ENCODE results near the gene GPC6.

The GPC6 gene

GRCh38 chr13:94122300-94122915 is 895.8 kb downstream of the GPC6 start:
- CTCF ChIA-PET, result no interaction called here
- TF ChIP-seq CTCF (IDR thresholded peaks at IDR 0.05; ENCODE audit: insufficient read depth, low read length, missing control alignments), result no peak
- no peak for DNase-seq (ENCODE audit: low read depth, low spot score)
- H3K4me3 ChIP-seq (ENCODE audit: low read depth, low read length), result no peak overlapping the region
- POLR2A ChIA-PET, result no interaction called here

DNA sequence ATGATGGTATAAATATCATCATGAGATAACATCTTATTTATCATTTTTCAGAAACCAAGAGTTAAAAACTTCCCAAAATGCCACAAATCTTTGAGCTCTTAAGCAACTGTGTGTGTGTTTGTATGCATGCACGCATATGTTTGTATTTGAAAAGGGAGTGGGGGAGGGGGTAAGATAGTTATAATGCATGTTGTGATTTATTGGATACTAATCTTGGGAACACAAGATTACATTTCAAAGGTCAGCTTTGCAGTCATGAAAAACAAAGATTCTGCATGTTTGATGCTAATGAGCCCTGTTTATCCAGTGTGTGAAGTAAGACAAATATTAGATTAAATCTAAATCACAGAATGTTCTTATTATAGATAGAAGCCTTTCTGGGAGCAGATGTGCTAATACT is 897.0 kb downstream of the GPC6 start:
- ChIA-PET CTCF (no interaction called here), POLR2A (no interaction called here)
- no peak overlapping the region for H3K4me3 ChIP-seq (ENCODE audit: low read depth, low read length)
- TF ChIP-seq CTCF (IDR thresholded peaks at IDR 0.05; ENCODE audit: insufficient read depth, low read length, missing control alignments), result no peak
- no peak for DNase-seq (ENCODE audit: low read depth, low spot score)

GRCh38 chr13:94128430-94128829 is 901.8 kb downstream of the GPC6 start:
- POLR2A ChIA-PET, result no interaction called here
- no peak for TF ChIP-seq CTCF (IDR thresholded peaks at IDR 0.05; ENCODE audit: insufficient read depth, low read length, missing control alignments)
- no peak for DNase-seq (ENCODE audit: low read depth, low spot score)
- CTCF ChIA-PET, result no interaction called here
- no peak overlapping the region for H3K4me3 ChIP-seq (ENCODE audit: low read depth, low read length)

GRCh38 chr13:94129490-94129894 is 902.9 kb downstream of the GPC6 start:
- CTCF ChIA-PET, result no interaction called here
- no peak for DNase-seq (ENCODE audit: low read depth, low spot score)
- POLR2A ChIA-PET, result no interaction called here
- TF ChIP-seq CTCF (IDR thresholded peaks at IDR 0.05; ENCODE audit: insufficient read depth, low read length, missing control alignments), result no peak
- no peak overlapping the region for H3K4me3 ChIP-seq (ENCODE audit: low read depth, low read length)

DNA sequence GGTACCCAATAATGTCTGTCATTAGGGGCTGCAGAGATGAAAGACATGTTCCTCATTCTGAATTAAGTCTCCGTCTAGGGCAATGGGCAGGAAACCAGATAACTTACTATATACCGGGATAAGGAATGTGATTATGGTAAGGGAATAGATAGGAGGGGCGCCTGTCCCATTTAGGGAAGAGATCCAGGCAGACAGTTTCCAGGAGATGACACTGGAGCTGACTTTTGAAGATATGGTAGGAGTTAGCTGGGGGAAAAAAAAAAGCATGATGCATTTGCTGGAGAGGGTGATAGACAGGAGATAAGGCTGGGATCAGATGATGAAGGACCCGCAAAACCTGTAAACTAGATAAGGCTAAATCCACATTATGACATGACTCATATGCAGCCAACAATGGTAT is 912.2 kb downstream of the GPC6 start:
- CTCF ChIA-PET, result no interaction called here
- POLR2A ChIA-PET, result no interaction called here
- no peak overlapping the region for H3K4me3 ChIP-seq (ENCODE audit: low read depth, low read length)
- DNase-seq (ENCODE audit: low read depth, low spot score), result no peak
- no peak for TF ChIP-seq CTCF (IDR thresholded peaks at IDR 0.05; ENCODE audit: insufficient read depth, low read length, missing control alignments)

DNA sequence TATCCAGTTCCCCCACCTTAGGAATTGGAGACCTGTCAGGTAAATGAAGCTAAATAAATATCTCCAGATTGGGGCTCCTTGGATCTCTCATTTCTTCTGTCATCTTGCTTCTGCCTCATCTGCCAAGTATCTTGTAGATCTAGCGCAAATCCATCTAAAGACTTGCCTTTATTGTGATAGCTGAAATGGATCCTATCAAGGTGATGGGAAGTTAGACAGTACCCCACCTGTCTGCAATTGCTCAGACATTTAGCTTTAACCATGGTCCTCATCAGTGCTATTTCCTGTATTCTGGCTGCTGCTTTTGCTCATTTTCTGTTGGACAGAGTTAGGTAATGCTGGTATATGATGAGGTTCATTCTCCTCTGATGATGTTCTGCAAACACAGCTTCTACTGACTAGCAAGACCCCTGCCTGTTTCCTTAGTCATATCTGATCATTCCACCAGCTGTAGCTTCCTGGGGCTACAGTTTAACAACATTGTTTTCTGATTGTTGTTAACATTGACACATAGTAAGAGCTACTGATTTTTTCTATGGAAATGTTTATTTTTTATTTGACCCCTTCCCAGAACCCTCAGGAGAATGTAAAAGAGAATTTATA is 912.9 kb downstream of the GPC6 start:
- no peak for TF ChIP-seq CTCF (IDR thresholded peaks at IDR 0.05; ENCODE audit: insufficient read depth, low read length, missing control alignments)
- DNase-seq (ENCODE audit: low read depth, low spot score), result no peak
- ChIA-PET POLR2A (no interaction called here), CTCF (no interaction called here)
- no peak overlapping the region for H3K4me3 ChIP-seq (ENCODE audit: low read depth, low read length)

Data from AG04449 (cell line).